Transverse colon (tissue), 4 donors: ENCODE results near the gene NCOA3. TPM values are rescaled to one million over a fixed set of nuclear protein-coding genes. Genes with fewer than 3 reads are reported as not detected.
"Not testable (repeated sequence)": the region's sequence is repeated elsewhere in the genome, so short reads cannot be mapped to it uniquely, and the experiment has no call there.

ENCODE experiments used
- DNase-seq: peaks from one replicate; pipeline ENCODE4 v3.0.0-alpha.2; 2019
- H3K27ac ChIP-seq, 4 donors: fragments of 200-600 bp; sonication (generic); 2 replicates each; pipeline ENCODE4 v1.5.1; 2016 to 2018; ENCODE audit warnings: inconsistent platforms in 4 of 4
- H3K27me3 ChIP-seq: fragments of 200-600 bp; sonication (generic); 2 replicates; pipeline ENCODE4 v1.5.1; 2017; ENCODE audit warnings: inconsistent platforms
- H3K36me3 ChIP-seq, 4 donors: fragments of 200-600 bp; sonication (generic); 2 replicates each; pipeline ENCODE4 v1.5.1; 2017 to 2019; ENCODE audit warnings: inconsistent platforms in 4 of 4
- H3K4me1 ChIP-seq, 4 donors: fragments of 200-600 bp; sonication (generic); 2 replicates each; pipeline ENCODE4 v1.5.1; 2017 to 2020; ENCODE audit warnings: inconsistent platforms in 4 of 4
- H3K4me3 ChIP-seq, 4 donors: fragments of 200-600 bp; sonication (generic); 1 replicate in 1 of 4; 2 replicates in 3 of 4; pipeline versions ENCODE4 v1.5.1 to v1.6.1; 2017 to 2019; ENCODE audit warnings: inconsistent platforms in 4 of 4
- H3K9me3 ChIP-seq, 2 donors: fragments of 200-600 bp; sonication (generic); 2 replicates each; pipeline ENCODE4 v1.5.1; 2017 to 2019; ENCODE audit warnings: inconsistent platforms in 2 of 2
- CTCF ChIP-seq, 5 experiments: fragments of 200-600 bp in 3 of 5; fragments of 450-650 bp in 2 of 5; sonication (generic) in 3 of 5; IDR thresholded peaks; 1 replicate in 2 of 5; 2 replicates in 3 of 5; pipeline ENCODE4 v1.5.1; 2016 to 2017; ENCODE audit warnings: antibody characterized with exemption in 5 of 5, inconsistent platforms in 3 of 5, mild to moderate bottlenecking in 2 of 5, moderate library complexity in 1 of 5
- EP300 ChIP-seq: sonication (generic); formaldehyde crosslinking; IDR thresholded peaks from one replicate; pipeline ENCODE4 v1.6.1; 2017; ENCODE audit warnings: antibody characterized with exemption, low read depth
- POLR2A ChIP-seq: fragments of 450-650 bp; IDR thresholded peaks from one replicate; pipeline ENCODE4 v1.6.1; 2016; ENCODE audit warnings: antibody characterized with exemption, mild to moderate bottlenecking, moderate library complexity
- POLR2AphosphoS5 ChIP-seq, 3 donors: sonication (generic); formaldehyde crosslinking; IDR thresholded peaks; one replicate each; pipeline ENCODE4 v1.6.1; 2016; ENCODE audit warnings: antibody characterized with exemption in 3 of 3
- WGBS, 2 donors: methylation state at CpG; one replicate each; pipeline ENCODE4 v1.1.5; 2018; ENCODE audit warnings: low coverage in 1 of 2; 5-methylcytosine and 5-hydroxymethylcytosine counted together
- in situ Hi-C, 4 donors: fragments of 200-750 bp; cut with MboI; loops; one replicate each; pipeline versions ENCODE4 v1.15.0 to v1.15.1; 2017; ENCODE audit warnings: low sequenced_read_pairs in 3 of 4, low pct_ligation_motif_present in 1 of 4, low pct_unique_long_range_greater_than_20kb in 1 of 4
- intact Hi-C: fragments of 100-400 bp; cut with DNase I; formaldehyde crosslinking; loops from one replicate; pipeline ENCODE4 v1.15.1; 2023; ENCODE audit warnings: low total_unique reads
- total RNA-seq, 4 donors: library from RNA; depleted of rRNA; stranded (reverse); fragments of >200 nt; gene quantifications; one replicate each; pipeline ENCODE4 v1.1.0, GENCODE V29; 2016

NCOA3 gene
- total RNA-seq, 4 donors from 2014 or later, result 9.2 to 39.1 (median 22.3) TPM

GRCh38 chr20:47549671-47550070 lies 48.0 kb downstream of the NCOA3 start:
- intact Hi-C loops (no loop called here), in situ Hi-C loops (no loop called here)
- Histone ChIP-seq H3K36me3 (no peaks in the 10 kb centered on the region), H3K27me3 (no peaks in the 10 kb centered on the region), H3K27ac (no peak overlapping the region), H3K9me3 (no peaks in the 10 kb centered on the region), H3K4me3 (no peak overlapping the region), H3K4me1 (peaks cover 0 to 8% (median 0%) of the 10 kb centered on the region in 4 donors)
- TF ChIP-seq EP300 (no peak), POLR2AphosphoS5 (IDR thresholded peaks at IDR 0.05) (no peak), CTCF (IDR thresholded peaks at IDR 0.05) (no peak), POLR2A (no peak)
- WGBS, 2 donors, result 89 to 92% methylated on average over 3 of the region's 3 CpGs
- no peak for DNase-seq

- intact Hi-C loops, result no loop called here
- Histone ChIP-seq H3K36me3 (no peaks in the 10 kb centered on the region), H3K27ac (no peak overlapping the region), H3K27me3 (no peaks in the 10 kb centered on the region), H3K4me1 (no peaks in the 10 kb centered on the region), H3K9me3 (no peaks in the 10 kb centered on the region), H3K4me3 (no peak overlapping the region)
- TF ChIP-seq EP300 (no peak), CTCF (IDR thresholded peaks at IDR 0.05) (no peak), POLR2AphosphoS5 (IDR thresholded peaks at IDR 0.05) (no peak), POLR2A (no peak)
- in situ Hi-C loops, result no loop called here
- 66 to 80% methylated on average over 5 of the region's 5 CpGs for WGBS, 2 donors
- DNase-seq, result no peak
Observed at GRCh38 chr20:47551222-47551621, 49.5 kb downstream of the NCOA3 start.

GRCh38 chr20:47551841-47552240 lies 50.2 kb downstream of the NCOA3 start:
- no peaks in the 10 kb centered on the region for H3K27me3 ChIP-seq
- H3K36me3 ChIP-seq, result no peaks in the 10 kb centered on the region
- intact Hi-C loops, result no loop called here
- in situ Hi-C loops, result no loop called here
- peaks cover 0 to 6% (median 0%) of the 10 kb centered on the region in 4 donors for H3K4me1 ChIP-seq
- TF ChIP-seq POLR2A, result no peak
- TF ChIP-seq EP300, result no peak
- no peak for TF ChIP-seq POLR2AphosphoS5 (IDR thresholded peaks at IDR 0.05)
- TF ChIP-seq CTCF (IDR thresholded peaks at IDR 0.05), result no peak
- no peaks in the 10 kb centered on the region for H3K9me3 ChIP-seq
- no peak overlapping the region for H3K4me3 ChIP-seq
- no peak overlapping the region for H3K27ac ChIP-seq
- no peak for DNase-seq

- 94 to 100% methylated on average over 3 to 9 of the region's 9 CpGs for WGBS, 2 donors
- in situ Hi-C loops (no loop called here), intact Hi-C loops (no loop called here)
- Histone ChIP-seq H3K36me3 (no peaks in the 10 kb centered on the region), H3K27ac (no peak overlapping the region), H3K9me3 (no peaks in the 10 kb centered on the region), H3K27me3 (no peaks in the 10 kb centered on the region), H3K4me1 (peaks cover 0 to 10% (median 2%) of the 10 kb centered on the region in 4 donors), H3K4me3 (no peak overlapping the region)
- DNase-seq, result no peak
- TF ChIP-seq POLR2AphosphoS5 (IDR thresholded peaks at IDR 0.05) (no peak), POLR2A (no peak), CTCF (IDR thresholded peaks at IDR 0.05) (no peak), EP300 (no peak)
Observed at GRCh38 chr20:47552996-47553395, 51.3 kb downstream of the NCOA3 start.

- H3K4me3 ChIP-seq, intact Hi-C loops, H3K27me3 ChIP-seq, DNase-seq, H3K9me3 ChIP-seq, H3K27ac ChIP-seq, H3K36me3 ChIP-seq, in situ Hi-C loops: not testable (repeated sequence)
- H3K4me1 ChIP-seq, result peaks cover 0 to 15% (median 4%) of the 10 kb centered on the region in 4 donors
- 89 to 100% methylated on average over 2 to 8 of the region's 8 CpGs for WGBS, 2 donors
Observed at GRCh38 chr20:47553594-47554235, 52.0 kb downstream of the NCOA3 start.

GRCh38 chr20:47554283-47554682 lies 52.6 kb downstream of the NCOA3 start:
- H3K36me3 ChIP-seq, H3K9me3 ChIP-seq, intact Hi-C loops, H3K27ac ChIP-seq, H3K4me3 ChIP-seq, DNase-seq, H3K27me3 ChIP-seq, in situ Hi-C loops: not testable (repeated sequence)
- peaks cover 0 to 21% (median 10%) of the 10 kb centered on the region in 4 donors for H3K4me1 ChIP-seq
